Measurements from ENCODE around the gene NAPA.

GRCh38 chr19:47485210-47485609 lies 29.7 kb downstream of the NAPA start:
- TF ChIP-seq CTCF (IDR thresholded peaks at IDR 0.05; ENCODE audit: low read depth, low read length, poor library complexity, severe bottlenecking): no peak
- TF ChIP-seq EZH2phosphoT487 (IDR thresholded peaks at IDR 0.05; ENCODE audit: borderline replicate concordance, low read length): no peak

Measured in DOHH2 (cell line).